ENCODE data around the gene ABHD12B.

The ABHD12B gene

GRCh38 chr14:50832935-50833630 is 38.8 kb upstream of the ABHD12B start:
- no peak for TF ChIP-seq CTCF (IDR thresholded peaks at IDR 0.05; ENCODE audit: low read depth, low read length)
- no peak for DNase-seq (ENCODE audit: low read depth in 2 of 2)
- no peak overlapping the region for H3K4me3 ChIP-seq (replicated peaks in 1 of 2; ENCODE audit: low read depth in 2 of 2, low read length in 2 of 2)

GRCh38 chr14:50834802-50835276 is 37.0 kb upstream of the ABHD12B start:
- no peak for DNase-seq (ENCODE audit: low read depth in 2 of 2)
- TF ChIP-seq CTCF (IDR thresholded peaks at IDR 0.05; ENCODE audit: low read depth, low read length), result no peak

GRCh38 chr14:50835280-50835679 is 36.6 kb upstream of the ABHD12B start:
- peak in 1 of 2 donors; percentile 85 for DNase-seq (ENCODE audit: low read depth in 2 of 2)
- no peak for TF ChIP-seq CTCF (IDR thresholded peaks at IDR 0.05; ENCODE audit: low read depth, low read length)
- no peak overlapping the region for H3K4me3 ChIP-seq (replicated peaks in 1 of 2; ENCODE audit: low read depth in 2 of 2, low read length in 2 of 2)

More at GRCh38 chr14:50834802-50835276, 37.0 kb upstream of the ABHD12B start:
- no peak overlapping the region for H3K4me3 ChIP-seq (replicated peaks in 1 of 2; ENCODE audit: low read depth in 2 of 2, low read length in 2 of 2)

- peak in 1 of 2 donors; percentile 32 for DNase-seq (ENCODE audit: low read depth in 2 of 2)
- TF ChIP-seq CTCF (IDR thresholded peaks at IDR 0.05; ENCODE audit: low read depth, low read length), result no peak
- H3K4me3 ChIP-seq (replicated peaks in 1 of 2; ENCODE audit: low read depth in 2 of 2, low read length in 2 of 2), result no peak overlapping the region
Observed at GRCh38 chr14:50836515-50836914, 35.3 kb upstream of the ABHD12B start.

- no peak for DNase-seq (ENCODE audit: low read depth in 2 of 2)
- no peak for TF ChIP-seq CTCF (IDR thresholded peaks at IDR 0.05; ENCODE audit: low read depth, low read length)
- no peak overlapping the region for H3K4me3 ChIP-seq (replicated peaks in 1 of 2; ENCODE audit: low read depth in 2 of 2, low read length in 2 of 2)
Observed at GRCh38 chr14:50837271-50837670, 34.6 kb upstream of the ABHD12B start.

GRCh38 chr14:50837850-50838470 is 33.9 kb upstream of the ABHD12B start:
- TF ChIP-seq CTCF (IDR thresholded peaks at IDR 0.05; ENCODE audit: low read depth, low read length), result no peak
- no peak for DNase-seq (ENCODE audit: low read depth in 2 of 2)
- H3K4me3 ChIP-seq (replicated peaks in 1 of 2; ENCODE audit: low read depth in 2 of 2, low read length in 2 of 2), result no peak overlapping the region
